MM.1S (cell line): Measurements from ENCODE around the gene COL27A1.

ENCODE experiments used
- EZH2 ChIP-seq: fragments of 300-600 bp; sonication (generic); optimal IDR thresholded peaks from 2 replicates; pipeline ENCODE3; 2017; ENCODE audit warnings: low read depth, mild to moderate bottlenecking, antibody characterized with exemption, low read length, mixed read lengths
- TF ChIP-seq, protein P1 (sequence below): fragments of 300-600 bp; sonication (generic); IDR thresholded peaks from 2 replicates; pipeline ENCODE4 v1.5.1; 2016; ENCODE audit warnings: antibody characterized with exemption, low read length, mixed read lengths

DNA sequence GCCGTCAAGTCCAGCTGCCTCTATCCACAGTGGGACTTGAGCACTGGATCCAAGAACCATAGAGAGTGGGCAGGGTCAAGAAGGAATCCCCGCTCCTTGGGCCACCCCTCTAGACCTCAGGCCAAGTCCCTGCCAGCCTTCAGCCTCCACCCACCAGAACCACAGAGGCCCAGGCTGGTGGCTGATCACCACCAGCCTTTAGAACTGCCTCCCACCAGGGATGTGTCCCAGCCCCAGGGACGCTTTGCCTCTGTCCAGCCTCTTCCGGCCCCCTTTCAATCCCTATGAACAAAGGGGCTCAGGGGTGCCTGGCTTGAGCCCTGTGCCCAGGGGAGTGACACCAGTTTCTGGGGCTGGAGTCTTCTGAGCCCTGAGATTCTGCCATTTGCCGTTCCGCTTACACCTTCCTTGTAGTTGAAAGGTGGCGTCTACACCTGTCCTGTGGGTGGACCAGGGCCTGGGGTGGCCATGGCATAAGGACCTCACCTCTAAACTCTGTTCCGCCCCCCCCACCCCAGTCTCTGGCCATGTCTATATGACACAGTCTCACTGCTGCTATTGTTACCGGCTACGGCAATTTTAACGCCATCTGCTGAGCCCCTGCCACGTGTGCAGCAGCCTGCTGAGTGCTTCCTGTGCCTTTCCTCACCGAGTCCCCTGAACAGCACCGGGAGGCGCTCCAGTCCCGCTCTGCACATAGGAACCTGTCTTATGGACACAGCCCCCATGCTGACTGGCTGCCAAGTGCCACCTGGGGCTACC is 131.8 kb downstream of the COL27A1 start:
- TF ChIP-seq, protein P1, sequence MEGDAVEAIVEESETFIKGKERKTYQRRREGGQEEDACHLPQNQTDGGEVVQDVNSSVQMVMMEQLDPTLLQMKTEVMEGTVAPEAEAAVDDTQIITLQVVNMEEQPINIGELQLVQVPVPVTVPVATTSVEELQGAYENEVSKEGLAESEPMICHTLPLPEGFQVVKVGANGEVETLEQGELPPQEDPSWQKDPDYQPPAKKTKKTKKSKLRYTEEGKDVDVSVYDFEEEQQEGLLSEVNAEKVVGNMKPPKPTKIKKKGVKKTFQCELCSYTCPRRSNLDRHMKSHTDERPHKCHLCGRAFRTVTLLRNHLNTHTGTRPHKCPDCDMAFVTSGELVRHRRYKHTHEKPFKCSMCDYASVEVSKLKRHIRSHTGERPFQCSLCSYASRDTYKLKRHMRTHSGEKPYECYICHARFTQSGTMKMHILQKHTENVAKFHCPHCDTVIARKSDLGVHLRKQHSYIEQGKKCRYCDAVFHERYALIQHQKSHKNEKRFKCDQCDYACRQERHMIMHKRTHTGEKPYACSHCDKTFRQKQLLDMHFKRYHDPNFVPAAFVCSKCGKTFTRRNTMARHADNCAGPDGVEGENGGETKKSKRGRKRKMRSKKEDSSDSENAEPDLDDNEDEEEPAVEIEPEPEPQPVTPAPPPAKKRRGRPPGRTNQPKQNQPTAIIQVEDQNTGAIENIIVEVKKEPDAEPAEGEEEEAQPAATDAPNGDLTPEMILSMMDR: no peak
- no peak for TF ChIP-seq EZH2
